Measurements from ENCODE around the gene GOLGA7B. TPM values are rescaled to one million over a fixed set of nuclear protein-coding genes. Genes with fewer than 3 reads are reported as not detected.

GOLGA7B gene
- polyA plus RNA-seq, 3 donors = 0.11 to 2.7 (median 0.43) TPM

DNA sequence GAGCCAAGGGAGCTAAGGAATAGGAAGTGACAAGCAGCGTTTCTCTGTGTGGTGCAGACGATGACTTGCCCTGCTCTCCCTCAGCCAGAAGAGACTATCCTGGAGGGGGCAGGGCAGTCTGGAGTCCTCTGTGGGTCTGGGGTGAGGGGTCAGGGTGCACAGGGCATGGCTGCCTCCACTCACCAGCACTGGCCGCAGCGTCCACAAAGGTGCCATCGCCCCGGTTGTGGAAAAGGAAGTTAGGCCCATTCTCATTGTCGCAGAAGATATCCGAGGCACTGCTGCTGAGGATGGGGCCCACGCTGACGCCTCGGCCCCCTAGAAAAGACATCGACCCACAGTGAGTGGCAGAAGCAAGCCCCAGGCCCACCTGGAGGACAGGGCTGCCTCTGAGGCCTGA, 58.2 kb downstream of the GOLGA7B start:
- H3K27ac ChIP-seq (ENCODE audit: low read depth, low read length) = no peak overlapping the region
- 78 to 86% (median 83%) methylated on average over 12 of the region's 12 CpGs for WGBS, 3 donors

DNA sequence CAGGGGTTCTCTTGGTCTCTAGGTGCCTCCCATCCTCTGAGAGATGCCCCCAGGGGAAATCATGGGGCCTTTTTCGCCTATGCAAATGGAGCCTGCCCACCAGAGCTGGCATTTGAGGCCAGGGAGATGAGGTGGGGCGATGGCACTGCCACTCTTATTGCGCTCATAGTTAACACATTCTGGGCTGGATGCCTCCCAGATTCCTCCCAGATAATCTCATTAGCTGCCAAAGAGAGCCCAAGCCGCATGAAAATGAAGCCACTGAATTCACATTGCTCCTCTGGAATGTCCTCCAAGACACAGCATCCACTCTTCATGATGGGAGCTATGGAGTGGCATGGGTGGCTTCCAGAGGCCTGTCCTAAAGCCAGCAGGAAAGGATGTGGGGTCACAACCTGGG, 61.0 kb downstream of the GOLGA7B start:
- H3K27ac ChIP-seq (ENCODE audit: low read depth, low read length) = no peak overlapping the region
- WGBS, 3 donors = 70 to 77% (median 76%) methylated on average over 4 of the region's 4 CpGs

DNA sequence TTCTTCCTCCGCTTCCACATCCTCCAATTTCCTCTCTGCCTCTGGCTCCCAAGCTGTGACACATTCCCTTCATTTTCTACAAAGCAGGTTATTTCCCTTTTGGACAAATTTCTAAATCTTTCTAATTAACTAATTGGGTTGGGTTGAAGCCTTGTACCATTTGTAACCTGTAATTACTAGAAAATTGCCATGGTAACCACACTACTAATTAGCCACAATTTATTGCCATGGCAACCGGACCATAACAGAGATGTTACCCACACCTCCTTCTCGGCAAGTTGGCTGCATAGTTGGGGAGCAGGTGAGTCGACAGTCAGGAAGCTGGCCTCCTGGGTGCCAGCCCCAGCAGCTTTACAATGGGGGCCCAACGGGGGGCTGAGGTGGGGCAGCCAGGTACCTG, 61.6 kb downstream of the GOLGA7B start:
- H3K27ac ChIP-seq (ENCODE audit: low read depth, low read length) = no peak overlapping the region
- 62 to 67% (median 67%) methylated on average over 5 of the region's 5 CpGs for WGBS, 3 donors

DNA sequence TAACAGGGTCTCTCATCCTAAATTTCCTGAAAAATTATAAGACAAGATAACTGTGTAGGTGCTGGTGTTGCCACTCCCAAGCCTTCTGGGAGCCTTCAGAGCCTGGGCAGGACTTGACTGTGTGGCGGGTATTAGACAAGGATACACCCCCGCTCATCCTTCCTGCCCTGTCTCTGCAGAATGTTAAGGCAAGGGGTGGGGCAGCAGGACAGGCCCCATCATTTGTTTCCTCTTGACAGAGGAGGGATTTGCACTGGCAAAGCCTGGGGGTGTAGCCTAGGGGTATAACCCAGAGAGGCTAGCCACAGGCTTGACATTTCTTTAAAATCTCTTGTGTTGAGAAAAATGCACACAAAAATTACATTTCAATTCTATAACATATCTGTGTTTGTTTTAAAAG, 63.5 kb downstream of the GOLGA7B start:
- no peak overlapping the region for H3K27ac ChIP-seq (ENCODE audit: low read depth, low read length)
- 73 to 97% (median 76%) methylated on average over 2 of the region's 2 CpGs for WGBS, 3 donors

DNA sequence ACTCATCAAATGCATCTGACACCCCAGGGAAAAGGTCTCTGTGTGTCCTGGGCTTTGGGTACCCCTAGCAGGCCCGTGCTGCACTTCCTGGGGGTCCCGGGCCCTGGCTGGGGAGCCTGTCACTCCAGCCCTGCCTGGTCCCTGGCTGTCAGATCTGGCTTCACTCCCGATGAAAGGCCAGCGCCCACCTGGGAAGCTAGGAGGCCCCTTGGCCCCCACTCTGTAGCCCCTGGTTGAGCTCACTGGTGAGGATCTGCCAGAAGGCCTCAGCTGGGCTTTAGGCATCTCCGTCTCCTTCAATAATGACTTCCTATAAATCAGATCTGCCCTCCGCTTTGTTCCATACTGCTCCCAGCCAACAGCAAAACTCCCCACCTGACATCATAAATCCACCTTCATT, 64.0 kb downstream of the GOLGA7B start:
- WGBS, 3 donors = 71 to 74% (median 72%) methylated on average over 6 of the region's 6 CpGs
- H3K27ac ChIP-seq (ENCODE audit: low read depth, low read length) = no peak overlapping the region

DNA sequence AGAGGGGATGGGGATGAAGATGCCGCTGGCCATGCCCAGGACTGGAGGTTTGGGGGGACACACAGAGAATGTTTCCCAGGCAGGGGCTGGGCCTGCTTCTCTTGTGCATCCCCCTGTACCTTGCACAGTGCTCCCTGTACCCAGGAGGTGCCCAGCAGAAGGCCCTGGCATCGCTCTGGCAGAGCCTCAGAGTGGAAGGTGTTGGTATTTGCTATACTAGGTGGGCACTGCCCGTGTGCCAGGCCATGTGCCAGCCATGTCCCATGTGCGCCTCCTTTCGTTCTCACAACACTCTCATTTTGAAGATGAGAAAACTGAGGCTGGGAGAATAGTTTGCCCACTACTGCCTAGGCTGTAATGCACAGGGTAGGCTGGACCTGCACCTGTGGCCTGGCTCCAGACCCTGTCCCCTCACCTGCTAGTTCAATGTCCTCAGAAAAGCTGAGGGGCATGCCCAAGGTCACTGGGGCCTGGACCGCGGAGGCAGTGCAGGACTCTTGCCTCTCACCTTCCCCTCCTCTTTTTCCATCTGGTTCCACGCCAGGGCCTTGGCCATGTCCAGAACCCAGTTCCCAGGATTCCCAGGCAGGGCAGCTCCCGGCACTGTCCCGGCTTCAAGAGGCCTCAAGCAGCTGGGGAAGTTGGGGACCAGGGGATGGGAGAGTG, 64.7 kb downstream of the GOLGA7B start:
- 37 to 55% (median 50%) methylated on average over 10 of the region's 10 CpGs for WGBS, 3 donors
- no peak overlapping the region for H3K27ac ChIP-seq (ENCODE audit: low read depth, low read length)

DNA sequence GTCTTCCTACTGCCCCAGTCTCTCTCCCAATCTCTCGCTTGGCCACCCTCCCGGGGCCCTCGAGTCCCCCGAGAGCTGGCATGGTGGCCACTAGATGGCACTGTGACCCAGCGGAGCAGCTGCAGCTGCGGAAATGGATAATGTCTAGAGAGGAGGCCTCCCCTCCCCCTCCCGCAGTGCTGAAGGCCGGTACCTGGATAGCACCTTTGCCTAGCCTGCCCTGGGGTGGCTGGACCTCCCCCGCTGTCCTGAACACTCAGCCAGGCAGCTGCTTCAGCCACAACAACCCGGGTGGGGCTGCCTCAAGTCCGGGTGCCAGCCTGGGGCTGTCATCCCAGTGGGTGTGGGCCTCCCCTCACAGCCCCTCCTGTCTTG, 65.2 kb downstream of the GOLGA7B start:
- H3K27ac ChIP-seq (ENCODE audit: low read depth, low read length) = no peak overlapping the region
- WGBS, 3 donors = 5 to 8% (median 8%) methylated on average over 11 of the region's 11 CpGs

DNA sequence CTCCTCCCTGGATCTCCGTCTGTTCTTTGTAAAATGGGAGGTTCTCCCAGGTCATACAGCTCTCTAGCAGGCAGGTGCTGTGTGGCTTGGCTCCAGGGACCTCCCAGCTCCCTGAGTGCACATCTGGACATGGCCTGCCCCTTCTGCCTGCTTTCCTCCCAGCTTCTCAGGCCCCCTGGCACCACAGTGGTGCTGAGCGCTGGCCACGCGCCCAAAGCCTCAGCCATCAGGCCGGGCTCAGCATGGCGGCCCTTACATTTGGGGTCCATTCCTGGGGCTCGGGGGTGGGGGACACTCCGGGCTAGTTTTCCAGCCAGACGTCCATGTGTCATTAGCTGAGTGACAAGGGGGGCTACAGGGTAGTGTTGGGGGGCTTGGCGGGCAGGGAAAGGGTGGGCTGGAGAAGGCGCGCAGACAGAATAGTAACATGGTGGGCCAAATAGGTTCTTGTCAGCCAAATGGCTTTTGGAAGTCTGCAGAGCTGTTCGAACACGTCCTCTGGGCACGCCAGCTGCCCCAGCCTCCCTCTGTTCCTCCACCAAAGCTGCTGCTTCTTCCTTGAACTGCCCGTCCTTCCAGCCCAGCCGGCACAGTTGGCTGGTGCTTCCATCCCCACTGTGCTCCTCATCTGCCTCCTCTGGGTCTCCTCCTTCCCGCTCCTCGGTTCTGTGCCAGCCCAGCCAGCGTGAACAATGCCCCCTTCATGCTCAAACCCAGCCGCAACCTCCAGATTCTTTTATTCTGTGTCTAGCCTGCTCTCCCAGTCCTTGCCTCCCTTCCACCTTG, 65.9 kb downstream of the GOLGA7B start:
- H3K27ac ChIP-seq (ENCODE audit: low read depth, low read length) = no peak overlapping the region
- 69 to 80% (median 79%) methylated on average over 21 of the region's 21 CpGs for WGBS, 3 donors

DNA sequence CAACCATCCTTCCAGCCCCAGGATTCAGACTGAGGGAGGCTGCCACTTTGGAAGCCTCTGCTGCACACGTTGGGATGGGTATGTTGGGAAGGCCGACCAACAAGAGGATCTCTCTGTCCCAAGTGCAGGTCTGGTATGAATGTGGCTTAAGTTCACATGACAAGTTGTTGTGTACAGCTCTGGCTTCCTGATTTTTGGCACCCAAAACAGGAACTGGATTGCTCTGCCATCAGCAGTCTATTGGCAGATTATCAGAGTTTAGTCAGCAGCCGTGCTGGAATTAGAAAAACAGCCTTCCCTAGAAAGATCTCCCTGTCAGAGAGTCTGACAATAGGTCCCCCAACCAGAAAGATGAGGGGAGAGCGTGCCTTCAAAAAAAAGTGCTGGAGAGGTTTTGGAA, 66.9 kb downstream of the GOLGA7B start:
- H3K27ac ChIP-seq (ENCODE audit: low read depth, low read length) = no peak overlapping the region
- 38 to 44% (median 39%) methylated on average over 4 of the region's 4 CpGs for WGBS, 3 donors

DNA sequence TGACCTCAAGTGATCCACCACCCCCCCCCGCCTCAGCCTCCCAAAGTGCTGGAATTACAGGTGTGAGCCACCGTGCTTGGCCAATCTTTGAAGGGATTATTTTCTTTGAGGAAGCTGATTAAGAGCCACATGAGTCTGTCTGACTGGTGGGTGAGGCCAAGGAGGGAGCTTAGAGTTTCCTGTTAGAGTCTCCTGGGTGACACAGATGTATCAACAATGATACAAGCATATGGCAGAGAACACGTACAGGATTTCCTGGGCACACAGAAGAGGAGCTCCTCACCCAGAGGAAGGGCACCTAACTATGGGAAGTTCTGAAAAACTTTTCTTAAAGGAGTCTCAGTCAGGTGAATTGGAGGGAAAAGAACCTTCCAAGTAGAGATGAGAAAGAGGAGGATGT, 69.4 kb downstream of the GOLGA7B start:
- 49 to 62% (median 57%) methylated on average over 3 of the region's 3 CpGs for WGBS, 3 donors
- no peak overlapping the region for H3K27ac ChIP-seq (ENCODE audit: low read depth, low read length)

DNA sequence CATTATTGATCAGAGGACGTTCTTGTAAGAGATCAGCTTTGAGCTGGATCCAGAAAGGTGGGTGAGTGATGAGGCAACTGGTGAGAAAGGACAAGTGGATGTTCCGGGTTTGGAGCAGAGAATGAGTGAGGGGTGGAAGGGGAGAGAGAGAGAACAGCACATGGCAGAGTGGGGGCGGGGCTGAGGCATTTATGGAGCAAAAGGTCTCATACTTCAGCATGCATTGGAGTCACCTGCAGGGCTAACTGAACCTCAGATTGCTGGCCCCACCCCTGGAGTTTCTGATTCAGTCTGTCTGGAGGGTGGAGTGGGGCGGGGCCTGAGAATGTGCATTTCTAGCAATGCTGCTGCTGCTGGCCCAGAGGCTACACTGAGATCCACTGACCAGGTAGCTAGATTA, 71.2 kb downstream of the GOLGA7B start:
- WGBS, 3 donors = 44 to 52% (median 49%) methylated on average over 4 of the region's 4 CpGs
- H3K27ac ChIP-seq (ENCODE audit: low read depth, low read length) = no peak overlapping the region

Other genes with a start within 250 kb of the GOLGA7B start
- 1 to 10 TPM; 2.8 to 4.6 (median 4.0) TPM for gene MORN4, start 216.3 kb upstream of the GOLGA7B start, polyA plus RNA-seq
- 1 to 10 TPM; 2.7 to 9.7 (median 8.6) TPM for gene PI4K2A, start 209.2 kb upstream of the GOLGA7B start, polyA plus RNA-seq
- gene AVPI1, start 162.6 kb upstream of the GOLGA7B start, polyA plus RNA-seq = 10 to 100 TPM in 2 of 3 donors, 1 to 10 TPM in 1; 8.5 to 38.3 (median 27.8) TPM
- 10 to 100 TPM in 1 of 3 donors, 1 to 10 TPM in 2; 4.5 to 29.9 (median 8.7) TPM for gene MARVELD1, start 136.1 kb upstream of the GOLGA7B start, polyA plus RNA-seq
- 10 to 100 TPM; 13.5 to 16.4 (median 14.6) TPM for gene ZFYVE27, start 112.7 kb upstream of the GOLGA7B start, polyA plus RNA-seq
- 10 to 100 TPM in 1 of 3 donors, under 1 TPM in 2; 0.11 to 86.2 (median 0.67) TPM for gene SFRP5, start 77.8 kb upstream of the GOLGA7B start, polyA plus RNA-seq
- 1 to 10 TPM in 1 of 3 donors, under 1 TPM in 2; 0.34 to 2.9 (median 0.49) TPM for gene CRTAC1, start 180.8 kb downstream of the GOLGA7B start, polyA plus RNA-seq

Measured in adipose tissue (tissue), 3 donors.